ENCODE measurements around the gene TEX44.

TEX44 gene

DNA sequence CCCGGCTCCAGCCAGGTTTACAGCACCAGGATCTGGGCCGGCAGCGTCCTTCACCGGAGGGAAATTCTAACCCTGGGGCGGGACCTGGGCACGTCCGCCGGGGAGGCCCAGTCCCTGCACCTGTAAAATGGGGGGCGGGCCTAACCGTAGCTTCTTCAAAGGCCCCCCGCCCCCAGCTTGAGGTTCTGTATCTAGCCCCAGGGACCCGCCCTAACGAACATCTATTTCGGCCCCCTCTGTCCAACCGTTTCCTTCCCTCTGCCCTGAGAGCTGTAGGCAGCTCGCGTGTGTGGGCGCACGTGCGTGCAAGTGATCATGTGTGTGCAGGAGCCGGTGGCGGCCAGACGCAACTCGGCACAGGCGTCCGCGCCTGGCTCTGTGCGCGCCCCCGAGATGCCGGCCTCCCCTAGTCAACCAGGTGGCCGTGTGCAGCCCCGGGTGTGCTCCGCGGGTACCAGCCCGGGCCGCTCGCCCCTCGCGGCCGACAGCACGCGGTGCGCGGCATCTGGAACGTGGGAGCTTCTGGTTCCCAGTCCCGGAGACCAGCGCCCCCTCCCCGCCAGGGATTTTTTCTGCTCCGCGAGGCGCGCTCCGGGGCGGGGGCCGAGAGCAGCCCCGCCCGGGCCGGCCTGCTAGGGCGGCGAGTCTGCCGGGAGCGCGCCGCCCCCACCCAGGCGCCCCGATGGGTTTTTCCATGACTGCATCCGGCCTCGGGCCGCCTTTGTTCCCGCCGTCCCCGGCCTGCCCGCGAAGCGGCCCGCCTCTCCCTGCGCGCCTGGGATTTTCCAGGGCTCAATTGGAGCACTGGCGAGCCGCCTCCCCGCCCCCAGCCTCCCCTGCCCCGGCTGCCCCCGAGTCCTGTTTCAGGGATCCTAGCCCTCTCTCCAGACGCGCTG, 21.2 kb downstream of the TEX44 start:
- no peaks in the 10 kb centered on the region for H3K36me3 ChIP-seq
- TF ChIP-seq, protein P1, sequence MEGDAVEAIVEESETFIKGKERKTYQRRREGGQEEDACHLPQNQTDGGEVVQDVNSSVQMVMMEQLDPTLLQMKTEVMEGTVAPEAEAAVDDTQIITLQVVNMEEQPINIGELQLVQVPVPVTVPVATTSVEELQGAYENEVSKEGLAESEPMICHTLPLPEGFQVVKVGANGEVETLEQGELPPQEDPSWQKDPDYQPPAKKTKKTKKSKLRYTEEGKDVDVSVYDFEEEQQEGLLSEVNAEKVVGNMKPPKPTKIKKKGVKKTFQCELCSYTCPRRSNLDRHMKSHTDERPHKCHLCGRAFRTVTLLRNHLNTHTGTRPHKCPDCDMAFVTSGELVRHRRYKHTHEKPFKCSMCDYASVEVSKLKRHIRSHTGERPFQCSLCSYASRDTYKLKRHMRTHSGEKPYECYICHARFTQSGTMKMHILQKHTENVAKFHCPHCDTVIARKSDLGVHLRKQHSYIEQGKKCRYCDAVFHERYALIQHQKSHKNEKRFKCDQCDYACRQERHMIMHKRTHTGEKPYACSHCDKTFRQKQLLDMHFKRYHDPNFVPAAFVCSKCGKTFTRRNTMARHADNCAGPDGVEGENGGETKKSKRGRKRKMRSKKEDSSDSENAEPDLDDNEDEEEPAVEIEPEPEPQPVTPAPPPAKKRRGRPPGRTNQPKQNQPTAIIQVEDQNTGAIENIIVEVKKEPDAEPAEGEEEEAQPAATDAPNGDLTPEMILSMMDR (IDR thresholded peaks at IDR 0.05): no peak
- peaks cover 32 to 34% of the 10 kb centered on the region in 2 experiments for H3K4me1 ChIP-seq (ENCODE audit: control insufficient read depth in 1 of 2, insufficient read depth in 1 of 2, low read depth in 1 of 2, low read length in 1 of 2)
- H3K4me3 ChIP-seq (ENCODE audit: low read depth in 1 of 2, low read length in 1 of 2): peak overlapping the region; percentile 46 to 62
- H3K27me3 ChIP-seq: peaks cover 49% of the 10 kb centered on the region
- H3K9me3 ChIP-seq: no peaks in the 10 kb centered on the region
- H3K27ac ChIP-seq: no peak overlapping the region

DNA sequence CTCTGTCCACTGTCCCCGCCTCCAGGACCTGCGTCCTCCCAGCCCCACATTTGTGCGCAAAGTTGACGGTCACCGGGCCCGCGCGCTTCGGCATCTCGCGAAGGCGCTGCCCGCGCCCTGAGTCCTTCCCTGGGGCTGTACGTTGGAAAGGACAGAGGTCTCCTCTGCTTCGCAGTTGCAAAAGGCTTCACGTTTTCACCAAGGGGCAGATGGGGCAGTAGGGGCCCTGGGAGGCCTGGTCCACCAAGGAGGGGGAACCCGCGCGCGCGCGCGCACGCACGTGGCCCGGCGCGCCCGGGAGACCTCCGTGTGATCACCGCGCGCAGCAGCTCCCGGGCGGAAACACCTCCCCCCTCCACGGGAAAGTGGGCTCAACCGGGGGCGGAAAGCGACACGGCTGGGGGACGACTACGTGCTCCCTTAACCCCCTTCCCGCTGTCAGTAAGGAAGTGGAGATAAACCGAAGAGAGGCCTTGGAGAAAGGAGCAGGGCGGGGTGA, 21.9 kb downstream of the TEX44 start:
- Histone ChIP-seq H3K36me3 (no peaks in the 10 kb centered on the region), H3K27ac (no peak overlapping the region), H3K9me3 (no peaks in the 10 kb centered on the region), H3K4me3 (ENCODE audit: low read depth in 1 of 2, low read length in 1 of 2) (peak overlapping the region; percentile 46 to 62), H3K27me3 (peaks cover 49% of the 10 kb centered on the region), H3K4me1 (ENCODE audit: control insufficient read depth in 1 of 2, insufficient read depth in 1 of 2, low read depth in 1 of 2, low read length in 1 of 2) (peaks cover 32 to 34% of the 10 kb centered on the region in 2 experiments)
- TF ChIP-seq, protein P1 (IDR thresholded peaks at IDR 0.05): no peak

DNA sequence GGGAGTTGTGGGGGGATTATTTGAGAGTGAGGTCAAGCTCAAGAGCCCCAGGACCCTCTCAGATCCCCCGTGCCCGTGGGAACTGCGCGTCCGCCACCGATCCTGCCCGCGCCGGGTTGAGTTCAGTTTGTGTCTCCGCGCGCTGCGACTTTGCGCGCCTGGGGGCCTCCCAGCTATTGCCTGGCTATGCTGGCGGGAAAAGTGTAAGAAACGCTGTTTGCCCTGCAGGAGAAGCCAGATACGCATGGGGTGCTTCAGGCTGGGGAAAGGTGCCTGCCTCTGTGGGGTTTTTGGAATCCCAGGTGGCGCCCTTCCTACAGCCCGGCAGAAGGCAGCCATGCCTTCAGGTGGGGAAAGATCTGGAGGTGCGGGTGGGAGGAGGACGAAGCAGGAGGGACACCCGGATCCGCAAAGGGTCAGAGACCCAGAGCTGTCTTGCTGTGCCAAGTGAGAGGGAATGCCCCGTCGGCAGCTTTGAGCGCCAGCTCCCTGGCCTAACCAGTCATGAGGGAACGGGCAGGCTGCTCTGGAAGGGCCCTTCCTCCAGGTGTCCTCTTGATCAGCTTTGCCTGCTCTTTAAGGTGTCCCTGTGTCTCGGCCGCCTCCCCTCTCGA, 22.5 kb downstream of the TEX44 start:
- no peak overlapping the region for H3K27ac ChIP-seq
- H3K36me3 ChIP-seq: no peaks in the 10 kb centered on the region
- peak overlapping the region; percentile 46 to 62 for H3K4me3 ChIP-seq (ENCODE audit: low read depth in 1 of 2, low read length in 1 of 2)
- no peaks in the 10 kb centered on the region for H3K9me3 ChIP-seq
- H3K4me1 ChIP-seq (ENCODE audit: control insufficient read depth in 1 of 2, insufficient read depth in 1 of 2, low read depth in 1 of 2, low read length in 1 of 2): peaks cover 32 to 34% of the 10 kb centered on the region in 2 experiments
- peaks cover 49% of the 10 kb centered on the region for H3K27me3 ChIP-seq
- TF ChIP-seq, protein P1 (IDR thresholded peaks at IDR 0.05): no peak

DNA sequence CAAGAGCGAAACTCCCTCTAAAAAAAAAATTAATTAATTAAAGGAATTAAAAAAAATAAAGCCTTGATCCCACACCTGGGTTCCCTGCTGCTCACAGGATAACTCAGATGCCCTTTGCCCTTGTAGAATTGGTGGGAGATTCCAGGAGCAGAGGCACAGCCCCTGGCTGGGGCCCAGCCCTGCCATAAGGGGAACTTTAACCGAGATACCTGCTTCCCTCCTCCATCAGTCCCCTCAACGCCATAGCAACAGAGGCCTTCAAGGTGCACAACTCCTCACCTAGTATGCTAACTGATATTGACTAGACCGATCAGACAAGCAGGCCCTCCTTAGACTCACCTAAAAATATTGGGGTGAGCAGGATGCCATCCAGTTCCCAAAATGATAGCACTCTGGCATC, 23.6 kb downstream of the TEX44 start:
- H3K27me3 ChIP-seq: peaks cover 49% of the 10 kb centered on the region
- H3K27ac ChIP-seq: no peak overlapping the region
- no peaks in the 10 kb centered on the region for H3K9me3 ChIP-seq
- H3K4me3 ChIP-seq (ENCODE audit: low read depth in 1 of 2, low read length in 1 of 2): no peak overlapping the region
- peaks cover 32 to 34% of the 10 kb centered on the region in 2 experiments for H3K4me1 ChIP-seq (ENCODE audit: control insufficient read depth in 1 of 2, insufficient read depth in 1 of 2, low read depth in 1 of 2, low read length in 1 of 2)
- TF ChIP-seq, protein P1 (IDR thresholded peaks at IDR 0.05): no peak
- H3K36me3 ChIP-seq: no peaks in the 10 kb centered on the region

DNA sequence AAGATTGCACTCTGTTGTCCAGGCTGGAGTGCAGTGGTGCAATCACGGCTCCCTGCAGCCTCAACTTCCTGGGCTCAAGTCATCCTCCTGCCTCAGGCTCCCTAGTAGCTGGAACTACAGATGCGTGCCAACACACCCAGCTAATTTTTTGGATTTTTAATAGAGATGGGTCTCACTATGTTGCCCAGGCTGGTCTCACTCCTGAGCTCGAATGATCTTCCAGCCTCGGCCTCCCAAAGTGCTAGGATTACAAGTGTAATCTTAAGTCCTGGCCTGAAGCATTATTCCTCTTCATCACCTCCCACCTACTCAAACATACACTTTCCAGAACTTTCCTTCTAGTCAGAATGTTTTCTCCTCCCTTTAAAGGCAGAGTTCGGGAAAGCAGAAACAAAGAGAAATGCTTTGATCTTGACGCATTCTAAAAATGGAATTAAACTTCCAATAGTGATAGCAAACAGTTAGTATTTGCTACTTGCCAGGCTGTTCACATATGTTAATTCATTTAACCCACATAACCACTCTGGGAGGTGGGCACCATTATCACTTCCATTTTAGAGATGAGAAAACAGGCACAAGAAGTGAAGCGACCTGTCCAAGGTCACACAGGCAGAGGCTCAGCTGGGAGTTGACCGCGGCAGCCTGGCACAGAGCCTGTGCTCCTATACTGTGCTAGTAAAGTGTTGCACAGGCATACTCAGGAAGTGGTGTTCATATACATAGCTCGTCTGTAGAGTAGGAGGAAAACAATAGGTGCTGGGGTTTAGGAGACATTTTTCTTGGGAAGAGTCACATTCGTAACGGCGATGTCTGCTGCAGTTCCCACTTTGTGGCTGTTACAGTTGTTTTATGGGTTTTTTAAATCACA, 24.6 kb downstream of the TEX44 start:
- Histone ChIP-seq H3K4me1 (ENCODE audit: control insufficient read depth in 1 of 2, insufficient read depth in 1 of 2, low read depth in 1 of 2, low read length in 1 of 2) (peaks cover 31% of the 10 kb centered on the region in 2 experiments), H3K27ac (no peak overlapping the region), H3K4me3 (ENCODE audit: low read depth in 1 of 2, low read length in 1 of 2) (no peak overlapping the region), H3K27me3 (peaks cover 49% of the 10 kb centered on the region), H3K9me3 (no peaks in the 10 kb centered on the region), H3K36me3 (no peaks in the 10 kb centered on the region)
- TF ChIP-seq, protein P1 (IDR thresholded peaks at IDR 0.05): no peak
